ENCODE data around the gene PANX2. TPM values are rescaled to one million over a fixed set of nuclear protein-coding genes. Genes with fewer than 3 reads are reported as not detected.

Gene PANX2
- total RNA-seq, 1 donor from 2014 or later = 1.6 TPM

DNA sequence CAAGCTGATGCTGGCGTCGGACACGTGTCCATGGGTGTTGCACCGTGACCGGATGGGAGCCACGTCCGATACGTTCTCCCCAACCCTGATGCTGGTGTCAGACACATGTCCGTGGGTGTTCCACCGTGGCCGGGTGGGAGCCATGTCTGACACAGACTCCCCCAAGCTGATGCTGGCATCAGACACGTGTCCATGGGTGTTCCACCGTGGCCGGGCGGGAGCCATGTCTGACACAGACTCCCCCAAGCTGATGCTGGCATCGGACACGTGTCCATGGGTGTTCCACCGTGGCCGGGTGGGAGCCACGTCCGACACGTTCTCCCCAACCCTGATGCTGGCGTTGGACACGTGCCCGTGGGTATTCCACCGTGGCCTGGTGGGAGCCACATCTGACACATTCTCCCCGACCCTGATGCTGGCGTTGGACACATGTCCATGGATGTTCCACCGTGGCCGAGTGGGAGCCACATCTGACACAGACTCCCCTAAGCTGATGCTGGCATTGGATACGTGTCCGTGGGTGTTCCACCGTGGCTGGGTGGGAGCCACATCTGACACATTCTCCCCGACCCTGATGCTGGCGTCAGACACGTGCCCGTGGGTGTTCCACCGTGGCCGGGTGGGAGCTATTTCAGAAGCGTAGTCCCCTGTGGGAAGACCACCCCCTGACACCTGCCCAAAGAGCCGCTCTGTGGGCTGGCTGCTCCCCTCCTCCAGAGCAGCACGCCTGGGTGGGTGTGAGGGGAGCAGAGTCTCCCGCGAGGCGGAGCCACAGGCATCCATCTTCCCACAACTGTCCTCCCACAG lies 50.3 kb downstream of the PANX2 start:
- Mint-ChIP-seq H3K4me3 (no peak overlapping the region), H3K27ac (no peak overlapping the region), H3K27me3 (no peaks in the 10 kb centered on the region), H3K36me3 (ENCODE audit: low read depth) (peaks cover 34% of the 10 kb centered on the region), H3K9me3 (no peaks in the 10 kb centered on the region), H3K4me1 (no peaks in the 10 kb centered on the region)
- intact Hi-C loops (cut with micrococcal nuclease) = no loop called here
- DNase-seq = no peak

GRCh38 chr22:50221410-50222300 lies 51.1 kb downstream of the PANX2 start:
- intact Hi-C loops (cut with micrococcal nuclease) = no loop called here
- DNase-seq = no peak

DNA sequence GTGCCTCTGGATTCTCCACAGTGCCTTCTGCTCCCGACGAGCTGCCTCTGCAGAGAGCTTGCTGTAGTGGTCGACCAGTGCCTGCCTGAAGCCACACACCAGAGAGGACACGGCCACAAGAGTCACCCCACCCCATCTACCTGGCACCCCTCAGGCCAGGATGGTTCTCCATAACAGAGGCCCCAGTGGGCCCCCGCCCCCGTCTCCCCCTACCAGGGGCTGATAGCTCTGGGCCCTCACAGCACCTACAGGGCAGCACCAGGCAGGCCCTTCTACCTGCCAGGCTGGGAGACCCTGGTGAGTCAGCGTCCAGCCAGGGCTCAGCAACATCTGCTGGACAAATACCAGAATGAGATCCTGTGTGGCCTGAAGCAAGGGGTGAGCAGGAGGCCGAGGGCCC lies 52.0 kb downstream of the PANX2 start:
- no peaks in the 10 kb centered on the region for H3K4me1 Mint-ChIP-seq
- peaks cover 32% of the 10 kb centered on the region for H3K36me3 Mint-ChIP-seq (ENCODE audit: low read depth)
- H3K27ac Mint-ChIP-seq = no peak overlapping the region
- no peak overlapping the region for H3K4me3 Mint-ChIP-seq
- intact Hi-C loops (cut with micrococcal nuclease) = no loop called here
- H3K9me3 Mint-ChIP-seq = no peaks in the 10 kb centered on the region
- no peaks in the 10 kb centered on the region for H3K27me3 Mint-ChIP-seq
- no peak for DNase-seq

More at GRCh38 chr22:50221410-50222300, 51.1 kb downstream of the PANX2 start:
- Mint-ChIP-seq H3K4me3 (no peak overlapping the region), H3K9me3 (no peaks in the 10 kb centered on the region), H3K4me1 (no peaks in the 10 kb centered on the region), H3K27me3 (no peaks in the 10 kb centered on the region), H3K27ac (no peak overlapping the region), H3K36me3 (ENCODE audit: low read depth) (peaks cover 32% of the 10 kb centered on the region)

DNA sequence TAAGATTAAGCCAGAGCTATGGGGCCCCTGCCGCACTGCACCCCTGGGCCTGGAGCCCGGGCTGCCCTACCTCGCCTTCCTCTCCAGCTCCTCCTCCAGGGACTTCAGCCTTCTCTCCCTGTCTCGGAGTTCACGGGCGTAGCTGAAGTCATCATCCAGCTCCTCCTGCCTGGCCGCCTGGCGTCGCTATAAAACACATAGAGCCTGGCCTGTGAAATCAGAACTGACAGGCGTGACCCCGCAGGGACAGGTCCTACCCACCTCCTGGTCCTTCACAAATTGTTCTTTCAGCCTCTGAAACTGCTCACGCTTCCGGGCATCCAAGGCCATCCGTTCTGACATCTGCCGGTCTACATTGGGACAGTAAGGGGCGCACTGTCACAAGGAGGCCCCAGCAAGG lies 53.5 kb downstream of the PANX2 start:
- Mint-ChIP-seq H3K27ac (no peak overlapping the region), H3K9me3 (no peaks in the 10 kb centered on the region), H3K4me1 (no peaks in the 10 kb centered on the region), H3K36me3 (ENCODE audit: low read depth) (peaks cover 35% of the 10 kb centered on the region), H3K27me3 (no peaks in the 10 kb centered on the region), H3K4me3 (no peak overlapping the region)
- intact Hi-C loops (cut with micrococcal nuclease) = no loop called here
- DNase-seq = no peak

- H3K4me1 Mint-ChIP-seq = no peaks in the 10 kb centered on the region
- H3K36me3 Mint-ChIP-seq (ENCODE audit: low read depth) = peaks cover 34% of the 10 kb centered on the region
- intact Hi-C loops (cut with micrococcal nuclease) = no loop called here
- no peak overlapping the region for H3K4me3 Mint-ChIP-seq
- H3K27ac Mint-ChIP-seq = no peak overlapping the region
- no peaks in the 10 kb centered on the region for H3K27me3 Mint-ChIP-seq
- no peaks in the 10 kb centered on the region for H3K9me3 Mint-ChIP-seq
- DNase-seq = no peak
Measured at GRCh38 chr22:50225200-50225969, 54.9 kb downstream of the PANX2 start.

DNA sequence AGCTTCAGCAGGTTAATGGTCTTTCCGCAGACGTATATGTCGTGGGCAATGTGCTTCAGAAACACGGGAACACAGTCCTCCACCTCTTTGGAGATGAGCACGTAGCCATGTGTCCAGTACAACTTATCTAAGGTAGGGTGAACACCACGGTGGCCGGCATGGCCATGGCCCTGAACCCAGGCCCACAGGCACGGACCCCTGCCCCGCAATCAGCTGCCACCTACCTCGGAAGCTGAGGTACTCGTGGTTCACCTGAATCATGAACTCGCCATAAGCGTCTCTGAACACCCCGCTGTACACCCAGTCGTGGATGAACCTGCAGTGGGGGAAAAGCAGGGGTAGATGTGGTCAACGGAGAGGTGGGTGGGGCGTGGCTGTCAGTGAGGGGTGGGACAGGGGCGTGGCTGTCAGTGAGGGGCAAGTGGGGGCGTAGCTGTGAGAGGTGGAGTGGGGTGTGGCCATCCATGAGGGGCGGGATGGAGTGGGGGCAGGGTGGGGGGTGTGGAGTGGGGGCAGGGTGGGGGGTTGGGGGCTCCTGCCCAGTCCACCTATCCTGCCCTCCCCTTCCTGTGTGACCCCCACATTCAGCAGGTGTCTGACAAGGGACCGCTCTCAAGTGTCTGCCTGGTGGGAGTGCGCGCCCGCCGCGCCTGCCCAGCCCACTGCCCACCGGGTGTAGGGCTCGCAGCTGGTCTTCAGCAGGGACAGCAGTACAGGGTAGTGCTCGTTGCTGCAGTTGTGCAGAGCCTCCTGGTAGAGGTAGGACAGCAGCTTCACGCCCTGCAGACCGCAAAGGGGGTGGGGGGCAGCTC lies 55.7 kb downstream of the PANX2 start:
- Mint-ChIP-seq H3K4me3 (no peak overlapping the region), H3K36me3 (ENCODE audit: low read depth) (peaks cover 31% of the 10 kb centered on the region), H3K4me1 (no peaks in the 10 kb centered on the region), H3K27ac (no peak overlapping the region), H3K27me3 (no peaks in the 10 kb centered on the region), H3K9me3 (no peaks in the 10 kb centered on the region)
- no peak for DNase-seq
- intact Hi-C loops (cut with micrococcal nuclease) = no loop called here

DNA sequence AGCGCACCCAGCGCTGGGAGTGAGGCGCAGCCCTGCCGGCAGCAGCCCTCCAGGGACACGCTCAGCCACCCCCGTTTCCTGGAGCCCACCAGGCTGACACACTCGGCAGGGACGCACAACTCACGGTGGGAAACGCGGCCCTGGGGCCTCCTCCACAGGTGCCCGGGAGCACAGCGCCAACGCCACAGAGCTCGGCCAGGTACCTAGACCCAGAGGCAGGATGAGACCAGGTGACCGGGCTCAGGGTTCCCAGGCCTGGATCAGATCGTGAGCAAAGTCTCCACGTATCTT lies 56.3 kb downstream of the PANX2 start:
- Mint-ChIP-seq H3K4me3 (no peak overlapping the region), H3K9me3 (no peaks in the 10 kb centered on the region), H3K36me3 (ENCODE audit: low read depth) (peaks cover 31% of the 10 kb centered on the region), H3K27me3 (no peaks in the 10 kb centered on the region), H3K4me1 (no peaks in the 10 kb centered on the region), H3K27ac (no peak overlapping the region)
- intact Hi-C loops (cut with micrococcal nuclease) = no loop called here
- DNase-seq = no peak

GRCh38 chr22:50227579-50228215 lies 57.2 kb downstream of the PANX2 start:
- no peak for DNase-seq
- H3K27ac Mint-ChIP-seq = no peak overlapping the region
- peaks cover 30% of the 10 kb centered on the region for H3K36me3 Mint-ChIP-seq (ENCODE audit: low read depth)
- intact Hi-C loops (cut with micrococcal nuclease) = no loop called here
- H3K9me3 Mint-ChIP-seq = no peaks in the 10 kb centered on the region
- no peaks in the 10 kb centered on the region for H3K27me3 Mint-ChIP-seq
- no peak overlapping the region for H3K4me3 Mint-ChIP-seq
- H3K4me1 Mint-ChIP-seq = no peaks in the 10 kb centered on the region

DNA sequence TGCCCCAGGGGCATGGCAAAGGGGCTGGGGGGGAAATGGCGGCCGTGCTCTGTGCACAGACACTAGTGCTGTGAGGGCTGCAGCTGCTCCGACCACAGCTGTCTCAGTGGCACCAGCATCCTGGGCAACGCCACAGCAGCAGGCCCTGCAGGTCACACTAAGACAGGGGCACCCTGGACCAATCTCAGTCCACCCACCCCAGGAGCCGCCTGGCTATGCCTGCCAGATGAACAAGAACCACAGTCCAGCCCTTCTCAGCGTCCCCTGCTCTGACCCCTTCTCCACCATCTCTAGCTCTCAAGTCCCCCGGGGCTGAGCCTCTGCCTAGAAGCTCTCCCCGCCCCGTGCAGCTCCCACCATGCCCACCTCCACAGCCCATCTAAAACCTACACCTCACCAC lies 57.8 kb downstream of the PANX2 start:
- H3K27me3 Mint-ChIP-seq = no peaks in the 10 kb centered on the region
- H3K36me3 Mint-ChIP-seq (ENCODE audit: low read depth) = peaks cover 27% of the 10 kb centered on the region
- H3K4me3 Mint-ChIP-seq = no peak overlapping the region
- H3K27ac Mint-ChIP-seq = no peak overlapping the region
- H3K9me3 Mint-ChIP-seq = no peaks in the 10 kb centered on the region
- DNase-seq = no peak
- intact Hi-C loops (cut with micrococcal nuclease) = no loop called here
- no peaks in the 10 kb centered on the region for H3K4me1 Mint-ChIP-seq

DNA sequence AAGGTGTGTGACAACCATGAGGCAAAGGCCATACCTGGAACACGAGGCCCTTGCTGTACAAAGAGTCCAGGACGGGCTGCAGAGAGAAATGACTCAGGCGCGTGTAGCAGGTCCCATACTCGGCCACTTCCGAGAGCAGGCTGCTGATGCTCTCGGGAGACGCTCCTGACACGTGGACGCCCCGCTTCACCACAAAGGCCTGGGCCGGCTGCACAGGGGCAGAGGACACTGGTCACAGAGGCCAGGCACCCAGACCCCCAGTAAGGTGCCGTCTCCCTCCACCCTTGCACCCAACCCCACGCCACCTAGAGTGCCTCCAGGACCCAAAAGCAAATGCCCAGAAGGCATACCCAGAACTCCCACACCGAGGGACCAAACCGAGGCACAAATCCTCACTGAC lies 58.8 kb downstream of the PANX2 start:
- no peak overlapping the region for H3K27ac Mint-ChIP-seq
- intact Hi-C loops (cut with micrococcal nuclease) = no loop called here
- no peak overlapping the region for H3K4me3 Mint-ChIP-seq
- no peaks in the 10 kb centered on the region for H3K9me3 Mint-ChIP-seq
- no peaks in the 10 kb centered on the region for H3K27me3 Mint-ChIP-seq
- H3K4me1 Mint-ChIP-seq = peaks cover 2% of the 10 kb centered on the region
- peaks cover 26% of the 10 kb centered on the region for H3K36me3 Mint-ChIP-seq (ENCODE audit: low read depth)
- DNase-seq = no peak

Measured in activated CD4-positive, alpha-beta T cell treated with anti-CD3 and anti-CD28 coated beads, Interleukin-2, amount 10 ng/mL, durations not matched to agents 24 days and 14 days (primary cell).